HUDEP-2 (cell line): Measurements from ENCODE around the gene YTHDF1.

Experiments
- DNase-seq, 76 experiments: peaks; one replicate each; lab custom pipeline; 2025; ENCODE audit not compliant: unreplicated experiment in 76 of 76; lab: John Stamatoyannopoulos, UW

Gene YTHDF1

GRCh38 chr20:63175038-63175895 is 40.7 kb downstream of the YTHDF1 start:
- DNase-seq = no peak

DNA sequence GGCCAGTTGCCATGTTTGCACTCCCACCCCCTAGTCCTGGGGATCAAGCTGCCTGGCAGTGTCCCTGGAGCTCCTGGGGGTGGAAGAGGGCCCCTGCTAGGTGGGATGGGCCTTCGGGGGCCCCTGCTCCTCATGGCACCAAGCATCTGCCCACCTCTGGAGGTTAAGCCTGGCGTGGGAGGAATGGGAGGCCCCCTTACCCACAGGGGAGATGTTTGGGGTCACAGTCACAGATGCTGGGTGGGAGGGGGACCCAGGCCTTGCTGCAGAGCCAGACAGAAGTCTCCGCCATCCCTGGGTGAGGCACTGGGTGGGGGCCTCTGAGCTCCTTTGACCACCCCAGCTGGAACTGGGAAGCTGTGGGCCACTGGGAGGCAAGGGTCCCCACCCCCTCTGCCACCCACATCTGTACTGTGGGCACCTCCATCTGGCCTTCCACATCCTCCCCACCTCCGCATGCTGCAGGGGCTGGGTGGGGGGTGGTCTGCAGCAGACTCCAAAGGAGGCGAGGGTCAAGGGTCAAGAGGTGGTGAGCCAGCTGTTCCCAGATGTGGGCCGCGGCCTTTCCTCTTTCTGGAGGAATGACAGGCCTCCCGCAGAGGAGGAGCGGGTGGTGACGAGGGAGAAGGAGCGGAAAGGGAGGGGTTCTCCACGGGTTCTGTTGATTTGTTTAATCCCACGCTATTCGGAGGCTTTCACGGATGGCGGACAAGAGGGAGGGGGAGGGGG is 41.5 kb downstream of the YTHDF1 start:
- DNase-seq = no peak

DNA sequence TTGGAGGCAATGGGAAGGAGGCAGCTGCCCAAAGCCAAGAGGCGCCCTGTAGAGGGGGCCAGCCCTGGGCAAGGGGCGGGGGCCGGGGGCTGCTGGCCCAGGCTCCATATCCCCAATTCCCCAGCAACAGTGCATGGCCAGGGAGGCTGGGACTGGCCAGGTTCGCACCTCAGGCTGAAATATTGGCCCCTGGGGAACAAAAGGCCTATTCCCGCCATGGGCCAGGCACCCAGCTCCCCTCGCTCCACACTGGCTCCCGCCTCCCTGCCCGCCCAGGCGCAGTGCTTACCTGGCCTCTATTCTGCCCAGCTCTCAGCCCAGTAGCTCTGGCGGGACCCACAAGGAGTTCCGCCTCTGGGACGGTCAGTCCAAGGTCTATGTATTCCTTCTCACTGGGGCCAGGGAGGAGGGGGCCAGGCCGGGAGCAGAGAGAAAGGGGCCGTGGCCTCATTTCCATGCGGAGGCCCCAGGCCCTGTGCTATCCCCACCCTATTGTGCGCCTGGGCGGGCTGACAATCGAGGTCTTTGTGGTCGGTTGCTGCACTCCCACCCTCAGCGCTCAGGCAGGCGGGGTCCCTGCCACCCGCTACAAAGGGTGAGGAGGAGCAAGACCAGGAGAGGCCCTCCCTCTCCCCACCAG is 42.3 kb downstream of the YTHDF1 start:
- no peak for DNase-seq

GRCh38 chr20:63172726-63173125 is 43.2 kb downstream of the YTHDF1 start:
- DNase-seq = peak in 9 of 76 experiments; percentile 7 to 26 (median 11)

DNA sequence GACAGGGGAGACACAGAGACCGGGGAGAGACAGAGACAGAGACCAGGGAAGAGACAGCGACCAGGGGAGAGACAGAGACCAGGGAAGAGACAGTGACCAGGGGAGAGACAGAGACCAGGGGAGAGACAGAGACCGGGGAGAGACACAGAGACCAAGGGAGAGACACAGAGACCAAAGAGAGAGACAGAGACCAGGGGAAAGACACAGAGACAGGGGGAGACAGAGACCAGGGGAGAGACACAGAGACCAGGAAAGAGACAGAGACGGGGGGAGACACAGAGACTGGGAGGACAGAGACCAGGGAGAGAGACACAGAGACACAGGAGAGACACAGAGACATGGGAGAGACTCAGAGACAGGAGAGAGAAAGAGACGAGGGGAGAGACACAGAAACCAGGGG is 43.9 kb downstream of the YTHDF1 start:
- DNase-seq = no peak

GRCh38 chr20:63169681-63170080 is 46.2 kb downstream of the YTHDF1 start:
- DNase-seq = no peak

- no peak for DNase-seq
Observed at GRCh38 chr20:63168861-63169260, 47.1 kb downstream of the YTHDF1 start.

- no peak for DNase-seq
Observed at GRCh38 chr20:63167918-63168520, 47.9 kb downstream of the YTHDF1 start.

DNA sequence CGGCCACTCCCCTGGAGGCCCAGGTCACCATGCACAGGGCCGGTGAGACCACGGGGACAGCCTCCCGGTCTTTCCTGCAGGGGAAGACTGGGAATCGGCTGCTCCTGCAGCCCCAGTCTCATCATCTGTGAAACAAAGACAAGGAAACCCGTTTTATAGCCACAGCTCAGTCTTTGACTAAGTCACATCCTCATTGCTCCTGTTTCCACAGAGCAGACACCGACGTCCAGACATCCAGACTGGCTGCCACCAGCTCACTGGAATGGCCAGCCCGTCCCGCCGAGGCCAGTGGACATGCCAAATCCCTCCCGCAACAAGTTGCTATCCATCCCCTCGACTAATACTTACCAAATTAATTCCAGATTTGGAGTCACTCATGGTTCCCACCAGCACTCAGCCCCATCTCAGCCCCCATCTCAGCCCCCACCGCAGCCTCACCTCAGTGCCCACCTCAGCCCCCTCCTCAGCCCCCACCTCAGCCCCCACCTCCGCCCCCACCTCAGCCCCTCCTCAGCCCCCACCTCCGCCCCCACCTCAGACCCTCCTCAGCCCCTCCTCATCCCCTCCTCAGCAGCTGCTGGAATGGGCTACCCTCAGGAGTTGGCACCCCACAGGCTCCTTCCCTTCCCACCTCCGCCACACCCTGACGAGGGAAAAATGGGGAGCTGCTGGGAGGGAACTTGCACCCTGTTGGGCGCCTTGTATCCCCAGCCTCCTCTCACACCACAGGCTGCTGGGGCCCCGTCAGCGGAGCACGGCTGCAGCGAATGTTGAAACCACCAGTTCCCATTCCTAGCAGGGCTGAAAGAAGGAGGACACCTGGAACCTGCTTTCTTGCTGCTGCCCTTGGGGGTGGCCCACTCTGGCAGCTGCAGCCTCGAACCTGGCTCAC is 48.7 kb downstream of the YTHDF1 start:
- DNase-seq = peak in 1 of 76 experiments; percentile 17

GRCh38 chr20:63166193-63167020 is 49.5 kb downstream of the YTHDF1 start:
- DNase-seq = no peak

DNA sequence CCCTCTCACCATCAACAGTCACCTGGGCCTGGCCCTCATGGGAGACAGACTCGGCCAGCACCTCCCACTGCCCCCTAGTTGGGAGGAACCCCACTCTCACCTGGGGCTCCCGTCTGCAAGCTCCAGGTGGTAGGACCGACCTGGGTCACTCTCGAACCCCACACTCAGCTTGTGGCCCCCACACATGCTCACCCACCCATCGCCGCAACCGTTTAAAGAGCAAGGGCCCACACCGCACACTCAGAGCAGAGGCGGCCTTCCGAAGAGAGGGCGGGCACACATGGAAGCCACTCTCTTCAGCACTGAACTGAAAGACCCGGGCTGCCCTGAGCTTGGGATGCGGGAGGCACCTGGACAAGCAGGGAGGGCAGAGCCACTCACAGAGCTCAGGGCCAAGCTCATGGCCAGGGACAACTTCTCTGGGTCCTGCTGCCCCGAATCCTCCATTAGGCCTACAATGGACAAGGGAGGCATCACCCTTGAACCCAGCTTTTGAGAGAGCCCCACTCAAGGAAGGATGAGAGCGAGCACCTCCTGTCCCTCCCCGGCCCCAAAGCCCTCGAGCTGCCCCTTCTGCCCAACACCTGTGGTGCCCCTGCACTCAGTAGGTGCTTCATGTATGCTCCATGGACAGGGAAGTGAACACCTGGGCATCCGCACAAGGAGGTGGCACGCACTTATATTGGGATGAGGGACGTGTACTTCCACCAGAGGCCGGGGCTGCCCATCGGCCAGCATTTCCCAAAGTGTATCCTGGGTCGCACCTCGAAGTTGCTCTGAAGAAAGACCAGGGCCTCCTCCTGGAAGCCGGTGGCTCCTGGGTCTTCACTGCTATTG is 50.4 kb downstream of the YTHDF1 start:
- DNase-seq = no peak

DNA sequence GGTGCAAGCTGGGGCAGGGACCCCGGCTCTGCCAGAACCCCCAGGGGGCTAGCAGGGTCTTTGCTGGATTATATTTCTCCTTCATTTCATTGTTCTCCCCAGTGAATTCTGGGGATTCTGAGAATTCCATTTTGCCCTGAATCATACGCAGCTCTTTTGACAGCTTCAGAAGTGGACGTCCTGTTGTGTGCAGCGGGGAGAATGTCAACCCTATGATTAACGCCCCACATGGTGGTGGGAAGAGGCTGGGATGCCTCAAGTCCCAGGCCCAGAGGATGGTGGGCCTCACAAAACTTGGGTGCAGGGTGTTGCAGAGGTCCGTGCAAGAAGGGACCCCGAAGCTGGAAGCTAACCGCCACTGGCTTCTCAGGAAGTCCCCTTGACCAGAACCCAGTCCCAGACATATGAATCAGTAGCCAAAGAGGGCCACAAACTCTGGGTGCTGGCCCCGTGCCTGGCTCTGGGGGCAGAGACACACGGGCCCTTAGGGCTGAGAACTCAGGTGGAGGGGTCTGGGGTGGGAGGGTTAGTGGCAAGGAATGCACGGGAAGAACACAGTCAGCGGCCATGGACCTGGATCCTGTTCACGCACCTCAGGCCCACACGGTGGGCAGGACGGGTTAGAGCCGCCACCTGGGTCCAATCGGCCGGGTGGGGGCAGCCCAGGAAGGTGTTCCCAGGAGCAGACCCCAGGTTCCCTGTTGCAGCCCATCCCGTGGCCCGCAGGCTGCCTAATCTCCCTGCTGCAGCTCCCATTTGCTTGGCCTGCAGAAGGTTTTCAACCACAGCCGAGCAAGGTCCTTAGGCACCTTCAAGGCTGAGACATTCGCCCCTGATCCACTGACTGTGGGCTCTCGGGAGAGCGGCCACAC is 51.2 kb downstream of the YTHDF1 start:
- no peak for DNase-seq

DNA sequence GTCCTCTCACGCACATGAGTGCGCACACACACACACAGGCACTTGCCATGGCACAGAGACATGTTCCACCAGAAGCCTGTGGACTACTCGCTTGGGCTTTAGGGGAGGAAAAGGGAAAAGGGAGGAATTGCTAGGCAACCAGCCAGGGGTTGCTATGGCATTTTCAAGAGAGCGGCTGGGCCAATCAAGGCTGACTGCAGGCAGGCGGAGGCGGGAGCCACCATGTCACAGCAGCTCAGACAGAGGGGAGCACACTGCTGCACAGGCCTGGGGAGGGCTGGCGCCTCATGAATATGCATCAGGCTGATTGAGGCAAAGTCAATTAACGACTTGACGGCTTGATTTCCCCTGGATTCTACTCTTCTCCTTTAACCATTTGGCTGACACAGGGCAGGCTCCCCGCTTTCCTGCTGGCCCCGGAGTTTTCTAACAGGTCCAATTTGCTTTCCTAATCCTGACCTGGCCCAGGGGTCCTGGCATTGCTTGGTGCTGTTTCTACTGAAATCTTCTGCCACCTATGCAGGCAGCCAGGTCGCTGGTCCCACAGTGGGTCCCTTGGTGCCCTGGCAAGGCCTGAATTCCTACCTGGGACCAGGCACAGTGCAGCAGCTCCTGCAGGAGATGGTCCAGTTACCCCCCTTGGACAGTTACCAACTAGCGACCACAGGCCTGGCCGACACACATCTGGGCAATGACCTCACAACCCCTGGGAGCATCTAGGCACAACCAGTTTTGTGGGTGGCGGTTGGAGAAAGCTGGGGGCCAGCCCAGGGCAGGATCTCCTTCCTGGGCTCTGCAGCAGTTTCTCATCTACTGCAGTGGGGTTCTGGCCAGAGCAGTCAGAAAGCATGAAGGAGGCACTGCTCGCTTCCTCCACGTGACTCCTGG is 52.1 kb downstream of the YTHDF1 start:
- no peak for DNase-seq

DNA sequence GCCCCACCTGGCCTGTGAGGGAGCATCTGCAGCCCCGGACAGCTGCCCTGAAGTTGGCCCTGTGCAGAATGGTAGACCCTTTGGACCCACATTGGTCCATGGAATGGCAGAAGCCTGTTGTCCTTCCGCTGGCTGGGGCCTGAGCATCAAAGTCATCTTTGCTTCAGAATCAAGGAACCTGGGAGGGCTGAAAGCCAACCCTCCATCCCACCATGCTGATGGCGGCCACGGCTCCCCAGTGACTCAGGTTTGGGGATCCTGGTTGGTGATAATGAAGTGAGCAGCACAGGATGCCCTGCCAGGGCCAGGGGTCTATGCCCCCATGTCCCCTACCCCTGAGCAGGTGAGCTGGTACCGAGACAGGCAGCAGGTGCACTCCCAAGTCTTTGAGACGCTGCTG is 52.8 kb downstream of the YTHDF1 start:
- no peak for DNase-seq

- no peak for DNase-seq
Observed at GRCh38 chr20:63162206-63162795, 53.6 kb downstream of the YTHDF1 start.

DNA sequence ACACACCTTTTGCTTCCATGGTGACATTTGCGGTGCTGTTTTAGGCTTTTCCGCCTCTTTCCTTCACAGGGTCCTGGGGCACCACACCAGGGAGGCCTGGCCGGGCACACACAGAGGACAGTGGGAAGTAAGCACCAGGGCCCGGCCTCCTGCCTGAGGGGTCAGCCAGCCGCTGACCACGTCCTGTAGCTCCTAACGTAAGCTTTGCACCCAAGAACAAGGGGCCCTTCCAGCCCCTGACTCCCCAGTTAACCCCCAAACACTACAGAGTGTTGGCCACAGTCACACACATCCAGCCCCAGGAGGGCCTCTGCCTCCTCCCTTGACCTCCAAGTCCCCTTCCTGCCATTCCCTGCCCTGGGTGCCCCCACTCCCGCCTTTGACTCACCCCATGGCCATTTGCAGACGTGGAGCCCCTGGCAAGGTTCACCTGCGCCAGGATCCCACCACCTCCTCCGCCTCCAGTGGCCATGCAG is 54.7 kb downstream of the YTHDF1 start:
- no peak for DNase-seq
